ENCODE data around the gene NUDCD2. TPM values are rescaled to one million over a fixed set of nuclear protein-coding genes. Genes with fewer than 3 reads are reported as not detected.

Gene NUDCD2
- total and polyA plus RNA-seq, 9 of the 15 experiments (the other 6 are each of a cell fraction or from before 2014, with no cell fraction given), result 14.6 to 76.9 (median 32.5) TPM

DNA sequence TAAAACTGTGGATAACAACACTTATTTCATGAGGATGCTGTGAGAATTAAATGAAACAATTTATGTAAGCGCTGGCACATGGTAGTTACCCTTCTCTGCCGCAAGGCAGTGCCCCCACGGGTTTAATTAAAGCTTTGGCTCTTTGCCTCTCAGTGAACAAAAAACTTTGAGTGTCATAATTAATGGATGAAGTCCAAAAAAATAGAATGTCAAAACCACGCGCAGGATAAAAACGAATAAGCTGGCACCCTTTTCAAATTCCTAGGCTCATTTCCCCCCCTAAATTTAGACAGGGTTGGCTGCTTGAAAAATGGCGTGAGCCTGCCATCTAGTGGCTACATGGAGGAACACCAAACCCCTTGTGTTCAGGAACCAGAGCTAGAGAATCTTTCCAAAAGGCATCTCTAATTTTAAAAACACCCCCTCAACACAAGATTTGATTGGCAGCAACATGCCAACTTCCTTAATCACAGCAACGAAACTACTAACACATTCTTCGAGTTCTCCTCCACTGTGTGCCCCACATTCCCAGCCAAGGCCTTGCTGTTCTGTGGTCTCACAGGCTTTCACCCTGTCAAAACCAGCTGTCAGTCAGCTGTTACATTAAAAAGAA is 51.5 kb downstream of the NUDCD2 start (continued):
- TF ChIP-seq PKNOX1 (IDR thresholded peaks at IDR 0.05), result peak; percentile 52
- no peak for TF ChIP-seq TEAD1 (CRISPR knock-in tag; IDR thresholded peaks at IDR 0.05)
- no peak for TF ChIP-seq PTTG1 (tag; IDR thresholded peaks at IDR 0.05; ENCODE audit: low read depth)
- no peak for TF ChIP-seq RFX5 (IDR thresholded peaks at IDR 0.05; ENCODE audit: low read depth, low read length)
- TF ChIP-seq ILF3 (IDR thresholded peaks at IDR 0.05; ENCODE audit: borderline replicate concordance), result no peak
- TF ChIP-seq STAG1 (CRISPR knock-in tag; IDR thresholded peaks at IDR 0.05; ENCODE audit: borderline replicate concordance), result peak; percentile 18; the same call in 1 of the 2 replicates
- TF ChIP-seq SMC3 (conservative IDR thresholded peaks at IDR 0.05; ENCODE audit: insufficient read depth, low read depth, low read length), result peak; percentile 69
- TF ChIP-seq ZNF436 (CRISPR knock-in tag; IDR thresholded peaks at IDR 0.05), result no peak
- peak; percentile 85 for TF ChIP-seq DEAF1 (CRISPR knock-in tag; IDR thresholded peaks at IDR 0.05)
- peak; percentile 62 for TF ChIP-seq REST (IDR thresholded peaks at IDR 0.05; ENCODE audit: borderline replicate concordance)
- TF ChIP-seq REST (CRISPR knock-in tag; IDR thresholded peaks at IDR 0.05; ENCODE audit: low read depth), result no peak
- TF ChIP-seq, protein P1, sequence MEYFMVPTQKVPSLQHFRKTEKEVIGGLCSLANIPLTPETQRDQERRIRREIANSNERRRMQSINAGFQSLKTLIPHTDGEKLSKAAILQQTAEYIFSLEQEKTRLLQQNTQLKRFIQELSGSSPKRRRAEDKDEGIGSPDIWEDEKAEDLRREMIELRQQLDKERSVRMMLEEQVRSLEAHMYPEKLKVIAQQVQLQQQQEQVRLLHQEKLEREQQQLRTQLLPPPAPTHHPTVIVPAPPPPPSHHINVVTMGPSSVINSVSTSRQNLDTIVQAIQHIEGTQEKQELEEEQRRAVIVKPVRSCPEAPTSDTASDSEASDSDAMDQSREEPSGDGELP (CRISPR knock-in tag; IDR thresholded peaks at IDR 0.05; ENCODE audit: borderline replicate concordance), result 0 out of 2 replicates have a peak, but pooled peaks have one; percentile 20
- TF ChIP-seq ZNF384 (IDR thresholded peaks at IDR 0.05; ENCODE audit: low read depth, low read length), result no peak
- TF ChIP-seq RAD21 (CRISPR knock-in tag; conservative IDR thresholded peaks at IDR 0.05 in 1 of 2, IDR thresholded peaks at IDR 0.05 in 1 of 2), result peak; percentile 86 to 87
- TF ChIP-seq MCM3 (IDR thresholded peaks at IDR 0.05), result no peak
- TF ChIP-seq MAZ (CRISPR knock-in tag; conservative IDR thresholded peaks at IDR 0.05 in 1 of 2, IDR thresholded peaks at IDR 0.05 in 1 of 2), result peak in 1 of 2 experiments; percentile 18; a peak in 1 of 4 replicates

All from K562 (cell line).